ENCODE results near the gene PTGER3.

DNA sequence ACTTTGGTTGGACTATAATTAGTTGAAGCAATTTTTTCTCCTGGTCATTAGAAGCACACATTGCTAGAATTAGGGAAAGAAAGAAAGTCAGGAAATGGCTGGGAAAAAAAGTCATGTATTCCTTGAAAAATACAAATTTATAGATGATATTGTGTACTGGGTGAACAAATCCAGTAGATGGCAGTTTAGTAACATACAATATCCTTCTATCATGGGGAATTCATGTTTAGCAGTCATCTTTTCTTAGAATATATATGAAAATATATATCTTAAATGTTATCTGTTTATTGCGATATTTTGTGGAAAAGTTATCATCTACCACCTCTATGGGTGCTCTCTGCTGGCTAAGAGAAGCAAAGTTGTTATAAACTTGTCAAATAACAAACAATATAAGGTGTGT lies 46.3 kb upstream of the PTGER3 start:
- TF ChIP-seq CTCF (conservative IDR thresholded peaks at IDR 0.05; ENCODE audit: low read depth, low read length) (peak; percentile 58), EZH2 (IDR thresholded peaks at IDR 0.05; ENCODE audit: borderline replicate concordance, low read depth, low read length, poor library complexity, severe bottlenecking) (no peak)
